ENCODE data around the gene BRSK2.
"Not testable (repeated sequence)": the region's sequence is repeated elsewhere in the genome, so short reads cannot be mapped to it uniquely, and the experiment has no call there.

Gene BRSK2

GRCh38 chr11:1389932-1390568 lies at the start of gene BRSK2:
BRSK2 (plus strand) TSS chr11:1389934; CDS start chr11:1390285, 351 bp downstream.
- no peak for DNase-seq

- no peak for DNase-seq
Observed at GRCh38 chr11:1340111-1340510, 49.6 kb upstream of the BRSK2 start.

- DNase-seq = not testable (repeated sequence)
Observed at GRCh38 chr11:1341226-1341625, 48.5 kb upstream of the BRSK2 start.

GRCh38 chr11:1341928-1342524 lies 47.7 kb upstream of the BRSK2 start:
- DNase-seq = no peak

GRCh38 chr11:1342946-1343345 lies 46.8 kb upstream of the BRSK2 start:
- DNase-seq = no peak

GRCh38 chr11:1343391-1344055 lies 46.2 kb upstream of the BRSK2 start:
- DNase-seq = no peak

GRCh38 chr11:1344056-1344635 lies 45.6 kb upstream of the BRSK2 start:
- DNase-seq = no peak

- DNase-seq = no peak
Observed at GRCh38 chr11:1345737-1346513, 43.8 kb upstream of the BRSK2 start.

- DNase-seq = no peak
Observed at GRCh38 chr11:1346669-1347390, 42.9 kb upstream of the BRSK2 start.

- DNase-seq = not testable (repeated sequence)
Observed at GRCh38 chr11:1347411-1347999, 42.2 kb upstream of the BRSK2 start.

GRCh38 chr11:1348146-1348795 lies 41.5 kb upstream of the BRSK2 start:
- DNase-seq = no peak

GRCh38 chr11:1348796-1349326 lies 40.9 kb upstream of the BRSK2 start:
- no peak for DNase-seq

GRCh38 chr11:1349327-1350041 lies 40.2 kb upstream of the BRSK2 start:
- no peak for DNase-seq

- DNase-seq = no peak
Observed at GRCh38 chr11:1350086-1350725, 39.5 kb upstream of the BRSK2 start.

GRCh38 chr11:1351278-1351937 lies 38.3 kb upstream of the BRSK2 start:
- no peak for DNase-seq

GRCh38 chr11:1352696-1353382 lies 36.9 kb upstream of the BRSK2 start:
- DNase-seq = no peak

GRCh38 chr11:1353383-1354124 lies 36.2 kb upstream of the BRSK2 start:
- no peak for DNase-seq

Data from CD4-positive, alpha-beta T cell treated with Interleukin-10 for 1 hour (primary cell).